GM18498 (cell line): ENCODE data around the gene SLC6A3.
"Not testable (repeated sequence)": the region's sequence is repeated elsewhere in the genome, so short reads cannot be mapped to it uniquely, and the experiment has no call there.

Source experiments
- ATAC-seq: cut with Tn5 transposase; IDR thresholded peaks from one replicate; pipeline ENCODE4 v1.9.1; 2021; ENCODE audit warnings: mild to moderate bottlenecking, moderate library complexity; ENCODE audit not compliant: unreplicated experiment

SLC6A3 gene

GRCh38 chr5:1375871-1376810, 69.1 kb downstream of the SLC6A3 start:
- ATAC-seq = no peak

- no peak for ATAC-seq
Measured at GRCh38 chr5:1374679-1375055, 70.6 kb downstream of the SLC6A3 start.

GRCh38 chr5:1374030-1374678, 71.1 kb downstream of the SLC6A3 start:
- no peak for ATAC-seq

GRCh38 chr5:1371972-1372342, 73.3 kb downstream of the SLC6A3 start:
- ATAC-seq = not testable (repeated sequence)

GRCh38 chr5:1371218-1371971, 73.8 kb downstream of the SLC6A3 start:
- no peak for ATAC-seq

- ATAC-seq = no peak
Measured at GRCh38 chr5:1370006-1370405, 75.2 kb downstream of the SLC6A3 start.

- no peak for ATAC-seq
Measured at GRCh38 chr5:1368756-1369155, 76.5 kb downstream of the SLC6A3 start.

GRCh38 chr5:1368236-1368635, 77.0 kb downstream of the SLC6A3 start:
- ATAC-seq = no peak

GRCh38 chr5:1367149-1367548, 78.1 kb downstream of the SLC6A3 start:
- ATAC-seq = no peak

GRCh38 chr5:1366514-1366913, 78.7 kb downstream of the SLC6A3 start:
- no peak for ATAC-seq

- no peak for ATAC-seq
Measured at GRCh38 chr5:1364211-1364610, 81.0 kb downstream of the SLC6A3 start.

GRCh38 chr5:1363581-1363980, 81.7 kb downstream of the SLC6A3 start:
- no peak for ATAC-seq

GRCh38 chr5:1363160-1363559, 82.1 kb downstream of the SLC6A3 start:
- no peak for ATAC-seq

GRCh38 chr5:1362242-1363015, 82.8 kb downstream of the SLC6A3 start:
- ATAC-seq = no peak

GRCh38 chr5:1360861-1361260, 84.4 kb downstream of the SLC6A3 start:
- ATAC-seq = no peak

- ATAC-seq = not testable (repeated sequence)
Measured at GRCh38 chr5:1360367-1360766, 84.9 kb downstream of the SLC6A3 start.

- ATAC-seq = no peak
Measured at GRCh38 chr5:1359713-1360112, 85.5 kb downstream of the SLC6A3 start.

- no peak for ATAC-seq
Measured at GRCh38 chr5:1359031-1359645, 86.1 kb downstream of the SLC6A3 start.

GRCh38 chr5:1358726-1359025, 86.6 kb downstream of the SLC6A3 start:
- no peak for ATAC-seq

- no peak for ATAC-seq
Measured at GRCh38 chr5:1357946-1358725, 87.1 kb downstream of the SLC6A3 start.
